ENCODE data around the gene SEMA5A.

DNA sequence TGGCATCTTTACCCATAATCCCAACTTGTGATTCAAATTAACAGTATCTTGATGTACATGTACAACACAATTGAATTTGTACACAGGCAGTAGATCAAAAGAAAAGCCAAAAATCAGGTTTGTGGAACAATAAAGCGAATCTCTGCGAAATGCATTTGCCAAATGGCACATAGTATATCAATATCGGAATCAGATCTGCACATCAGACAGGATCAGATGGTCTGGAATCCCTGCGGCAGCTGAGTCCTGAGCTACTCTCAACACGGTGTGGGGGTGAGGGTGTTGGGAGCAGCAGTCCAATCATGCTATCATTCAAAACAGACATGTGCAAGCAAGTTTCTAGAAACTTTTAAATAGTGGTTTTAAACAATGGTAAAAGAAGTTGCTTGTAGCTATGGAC, 358.3 kb downstream of the SEMA5A start:
- TF ChIP-seq ZNF416 (tag by site-specific recombination; IDR thresholded peaks at IDR 0.05) = no peak
- no peak for TF ChIP-seq ZNF624 (tag by site-specific recombination; IDR thresholded peaks at IDR 0.05)
